Measurements from ENCODE around the gene CDK4.

The CDK4 gene

DNA sequence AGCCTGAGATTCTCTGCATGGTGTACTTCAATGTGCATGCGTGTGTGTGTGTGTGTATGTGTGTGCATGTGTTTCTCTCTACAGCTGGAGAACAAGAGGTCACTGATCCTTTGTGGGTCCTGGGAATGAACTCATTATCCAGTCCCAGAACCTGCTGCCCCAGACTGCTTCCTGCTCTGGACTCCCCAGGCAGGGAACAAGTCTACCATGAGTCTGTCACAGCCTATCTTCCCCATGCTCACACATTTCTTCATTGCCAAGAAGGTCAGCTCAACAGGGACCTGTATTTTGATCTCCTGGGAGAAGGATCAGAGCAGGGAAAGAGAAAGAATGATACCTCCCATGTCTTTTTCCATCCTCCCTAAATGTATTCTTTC, 10.7 kb downstream of the CDK4 start:
- Histone ChIP-seq H3K4me3 (ENCODE audit: low read depth, low read length) (no peak overlapping the region), H3K9me3 (ENCODE audit: control insufficient read depth, low read length) (no peaks in the 10 kb centered on the region), H3K9ac (no peak overlapping the region), H3K4me2 (ENCODE audit: low read length) (no peak overlapping the region), H3K4me1 (peaks cover 16% of the 10 kb centered on the region), H3K36me3 (ENCODE audit: control insufficient read depth, insufficient read depth, low read length) (no peaks in the 10 kb centered on the region), H3K79me2 (no peaks in the 10 kb centered on the region), H3K27me3 (ENCODE audit: control insufficient read depth, insufficient read depth, low read length) (no peaks in the 10 kb centered on the region), H2AFZ (no peak overlapping the region), H3K27ac (no peak overlapping the region)
- TF ChIP-seq, protein P1, sequence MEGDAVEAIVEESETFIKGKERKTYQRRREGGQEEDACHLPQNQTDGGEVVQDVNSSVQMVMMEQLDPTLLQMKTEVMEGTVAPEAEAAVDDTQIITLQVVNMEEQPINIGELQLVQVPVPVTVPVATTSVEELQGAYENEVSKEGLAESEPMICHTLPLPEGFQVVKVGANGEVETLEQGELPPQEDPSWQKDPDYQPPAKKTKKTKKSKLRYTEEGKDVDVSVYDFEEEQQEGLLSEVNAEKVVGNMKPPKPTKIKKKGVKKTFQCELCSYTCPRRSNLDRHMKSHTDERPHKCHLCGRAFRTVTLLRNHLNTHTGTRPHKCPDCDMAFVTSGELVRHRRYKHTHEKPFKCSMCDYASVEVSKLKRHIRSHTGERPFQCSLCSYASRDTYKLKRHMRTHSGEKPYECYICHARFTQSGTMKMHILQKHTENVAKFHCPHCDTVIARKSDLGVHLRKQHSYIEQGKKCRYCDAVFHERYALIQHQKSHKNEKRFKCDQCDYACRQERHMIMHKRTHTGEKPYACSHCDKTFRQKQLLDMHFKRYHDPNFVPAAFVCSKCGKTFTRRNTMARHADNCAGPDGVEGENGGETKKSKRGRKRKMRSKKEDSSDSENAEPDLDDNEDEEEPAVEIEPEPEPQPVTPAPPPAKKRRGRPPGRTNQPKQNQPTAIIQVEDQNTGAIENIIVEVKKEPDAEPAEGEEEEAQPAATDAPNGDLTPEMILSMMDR (IDR thresholded peaks at IDR 0.05) = no peak

DNA sequence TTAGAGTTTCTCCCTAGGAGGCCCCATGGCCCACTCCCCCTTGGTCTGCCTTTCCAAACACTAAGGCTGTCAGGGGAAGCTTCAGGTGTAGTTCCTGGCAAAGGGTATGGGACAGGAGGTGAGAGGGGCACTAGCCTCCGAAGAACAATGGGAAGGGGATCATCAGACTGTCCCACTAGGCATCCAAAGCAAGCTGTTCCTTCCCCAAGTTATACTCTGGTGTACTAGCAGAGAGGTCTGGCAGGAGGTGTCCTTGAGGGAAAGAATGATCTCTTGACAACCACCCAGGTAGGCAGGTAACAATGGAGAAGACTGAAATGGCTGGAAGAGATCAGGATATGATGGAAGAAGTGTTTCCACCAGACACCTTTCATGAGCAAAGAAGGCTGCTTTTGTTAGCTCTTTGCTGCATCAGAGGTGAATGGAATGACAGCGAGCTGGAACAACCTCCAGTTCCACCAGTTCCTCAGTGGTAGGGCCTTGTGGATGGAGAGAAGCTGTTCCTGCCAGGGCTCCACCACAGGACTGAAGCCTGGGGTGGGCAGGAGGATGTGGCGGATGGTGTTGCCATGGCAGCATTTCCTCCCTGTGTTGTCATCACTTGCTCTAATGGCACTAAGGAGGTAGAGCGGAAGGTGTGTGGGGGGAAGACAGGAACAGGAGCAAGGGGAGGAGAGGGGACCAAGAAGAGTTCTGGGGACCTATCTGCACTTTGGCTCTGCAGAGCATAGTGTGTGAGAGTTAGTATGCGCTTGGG, 11.3 kb downstream of the CDK4 start:
- no peak overlapping the region for H3K9ac ChIP-seq
- H2AFZ ChIP-seq = no peak overlapping the region
- no peaks in the 10 kb centered on the region for H3K9me3 ChIP-seq (ENCODE audit: control insufficient read depth, low read length)
- no peaks in the 10 kb centered on the region for H3K36me3 ChIP-seq (ENCODE audit: control insufficient read depth, insufficient read depth, low read length)
- no peak overlapping the region for H3K4me3 ChIP-seq (ENCODE audit: low read depth, low read length)
- H3K4me1 ChIP-seq = peaks cover 21% of the 10 kb centered on the region
- peak overlapping the region; percentile 21 for H3K27ac ChIP-seq
- no peaks in the 10 kb centered on the region for H3K27me3 ChIP-seq (ENCODE audit: control insufficient read depth, insufficient read depth, low read length)
- H3K4me2 ChIP-seq (ENCODE audit: low read length) = no peak overlapping the region
- H3K79me2 ChIP-seq = no peaks in the 10 kb centered on the region
- TF ChIP-seq, protein P1 (IDR thresholded peaks at IDR 0.05) = no peak

DNA sequence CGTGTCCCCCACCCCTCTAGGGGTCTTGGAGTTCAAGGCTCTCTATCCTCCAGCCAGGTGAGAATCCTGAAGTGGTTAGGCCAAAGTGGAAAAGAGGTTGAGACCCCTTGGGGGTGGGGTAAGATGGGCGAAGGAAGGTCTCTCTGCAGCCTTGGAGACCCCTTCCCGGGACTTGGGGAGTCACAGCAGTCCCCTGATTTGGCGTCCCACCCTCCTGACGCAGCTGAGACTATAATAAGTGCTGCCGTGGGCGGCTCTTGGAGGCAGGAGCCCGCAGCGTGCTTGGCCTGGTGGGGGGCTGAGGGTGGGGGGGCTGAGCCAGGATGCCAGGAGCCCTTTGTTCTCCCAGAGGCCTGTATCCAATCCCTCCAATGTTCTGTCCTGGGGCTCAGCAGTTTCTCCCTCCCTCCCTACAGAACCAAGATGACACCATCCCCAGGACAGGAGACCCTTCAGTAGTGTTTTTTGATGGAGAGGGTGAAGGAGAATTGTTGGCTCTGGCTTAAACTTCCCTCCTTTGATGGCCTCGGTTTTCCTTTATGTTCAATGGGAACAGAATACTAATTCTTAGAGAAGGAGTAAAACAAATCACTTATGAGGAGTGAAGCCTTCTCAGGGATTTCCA, 12.1 kb downstream of the CDK4 start:
- Histone ChIP-seq H3K27ac (no peak overlapping the region), H3K36me3 (ENCODE audit: control insufficient read depth, insufficient read depth, low read length) (no peaks in the 10 kb centered on the region), H3K79me2 (no peaks in the 10 kb centered on the region), H3K4me1 (peaks cover 19% of the 10 kb centered on the region), H3K27me3 (ENCODE audit: control insufficient read depth, insufficient read depth, low read length) (no peaks in the 10 kb centered on the region), H2AFZ (no peak overlapping the region), H3K4me3 (ENCODE audit: low read depth, low read length) (no peak overlapping the region), H3K9ac (no peak overlapping the region), H3K9me3 (ENCODE audit: control insufficient read depth, low read length) (no peaks in the 10 kb centered on the region), H3K4me2 (ENCODE audit: low read length) (no peak overlapping the region)
- TF ChIP-seq, protein P1 (IDR thresholded peaks at IDR 0.05) = no peak

DNA sequence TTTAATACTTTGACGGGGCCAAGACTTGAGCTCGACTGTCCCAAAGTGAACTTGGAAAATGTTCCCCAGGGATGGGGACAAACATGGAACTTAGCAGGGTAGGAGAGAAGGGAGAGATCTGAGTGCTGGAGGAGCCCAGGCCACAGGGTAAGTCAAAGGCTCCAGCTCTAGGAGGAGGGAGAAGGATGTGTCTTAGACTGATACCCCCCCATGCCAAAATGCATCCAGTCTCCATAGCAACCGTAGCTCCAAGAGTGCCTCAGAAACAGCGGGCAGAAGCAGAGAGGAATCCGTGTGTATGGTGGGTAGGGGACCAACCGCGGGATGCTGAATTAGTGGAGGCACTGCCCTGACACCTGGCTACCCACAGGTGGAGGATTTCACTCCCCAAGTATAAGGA, 12.7 kb downstream of the CDK4 start:
- no peaks in the 10 kb centered on the region for H3K36me3 ChIP-seq (ENCODE audit: control insufficient read depth, insufficient read depth, low read length)
- TF ChIP-seq, protein P1 (IDR thresholded peaks at IDR 0.05) = no peak
- H3K4me1 ChIP-seq = peaks cover 19% of the 10 kb centered on the region
- H3K4me2 ChIP-seq (ENCODE audit: low read length) = no peak overlapping the region
- H3K27ac ChIP-seq = no peak overlapping the region
- no peak overlapping the region for H3K4me3 ChIP-seq (ENCODE audit: low read depth, low read length)
- no peaks in the 10 kb centered on the region for H3K9me3 ChIP-seq (ENCODE audit: control insufficient read depth, low read length)
- no peak overlapping the region for H2AFZ ChIP-seq
- H3K27me3 ChIP-seq (ENCODE audit: control insufficient read depth, insufficient read depth, low read length) = no peaks in the 10 kb centered on the region
- no peaks in the 10 kb centered on the region for H3K79me2 ChIP-seq
- H3K9ac ChIP-seq = no peak overlapping the region
